Measurements from ENCODE around the gene DYNC1I2. TPM values are rescaled to one million over a fixed set of nuclear protein-coding genes. Genes with fewer than 3 reads are reported as not detected.

Gene DYNC1I2
- polyA plus RNA-seq, 1 of the 3 experiments (the other 2 are of a cell fraction), result 99.7 TPM

DNA sequence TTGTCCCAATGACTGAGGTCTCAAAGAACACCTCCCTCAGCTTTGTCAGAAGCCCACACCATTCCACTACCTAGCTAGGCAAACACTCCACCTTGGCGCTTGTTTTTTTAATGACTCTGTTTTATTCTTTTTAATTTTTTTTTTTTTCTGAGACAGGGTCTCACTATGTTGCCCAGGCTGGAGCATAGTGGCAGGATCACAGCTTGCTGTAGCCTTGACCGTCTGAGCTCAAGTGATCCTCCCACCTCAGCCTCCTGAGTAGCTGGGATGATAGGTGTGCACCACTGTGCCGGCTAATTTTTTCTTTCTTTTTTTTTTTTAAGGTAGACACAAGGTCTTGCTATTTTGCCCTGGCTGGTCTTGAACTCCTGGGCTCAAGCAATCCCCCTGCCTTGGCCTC, 104.9 kb downstream of the DYNC1I2 start:
- 88% methylated on average over 3 of the region's 3 CpGs for WGBS (ENCODE audit: low lambda C conversion rate)
- Histone ChIP-seq H3K9me2 (no peaks in the 10 kb centered on the region), H3K79me2 (ENCODE audit: insufficient read depth) (no peaks in the 10 kb centered on the region), H3F3A (replicated peaks; ENCODE audit: insufficient read depth) (no peaks in the 10 kb centered on the region), H3K36me3 (replicated peaks in 1 of 2; ENCODE audit: control insufficient read depth in 1 of 2, insufficient read depth in 2 of 2, low read length in 1 of 2) (peaks cover 12 to 20% of the 10 kb centered on the region in 2 experiments), H2AFZ (ENCODE audit: low read depth) (no peak overlapping the region), H3K4me2 (no peak overlapping the region), H3K9me3 (no peaks in the 10 kb centered on the region), H3K27ac (ENCODE audit: low read depth in 2 of 2, low read length in 1 of 2) (no peak overlapping the region), H3K4me1 (ENCODE audit: control insufficient read depth in 1 of 2, insufficient read depth in 2 of 2, low read depth in 1 of 2, low read length in 1 of 2) (no peaks in the 10 kb centered on the region; a peak in 2 of 4 replicates), H4K20me1 (ENCODE audit: insufficient read depth) (no peaks in the 10 kb centered on the region), H3K9ac (no peak overlapping the region), H3K27me3 (ENCODE audit: insufficient read depth) (no peaks in the 10 kb centered on the region), H3K4me3 (ENCODE audit: low read depth in 2 of 2, low read length in 1 of 2) (no peak overlapping the region)
- TF ChIP-seq EP300 (IDR thresholded peaks at IDR 0.05; ENCODE audit: borderline replicate concordance in 1 of 2, low read depth in 1 of 2, low read length in 1 of 2) (no peak), NFIC (IDR thresholded peaks at IDR 0.05; ENCODE audit: borderline replicate concordance) (no peak), RXRA (IDR thresholded peaks at IDR 0.05; ENCODE audit: borderline replicate concordance, low read depth) (no peak), POLR2AphosphoS5 (IDR thresholded peaks at IDR 0.05; ENCODE audit: low read depth, low read length) (no peak), MEF2A (IDR thresholded peaks at IDR 0.05; ENCODE audit: borderline replicate concordance, low read depth) (no peak), TCF12 (IDR thresholded peaks at IDR 0.05) (no peak), TAF1 (IDR thresholded peaks at IDR 0.05; ENCODE audit: borderline replicate concordance, low read depth, low read length) (no peak)
- TF ChIP-seq, protein P1, sequence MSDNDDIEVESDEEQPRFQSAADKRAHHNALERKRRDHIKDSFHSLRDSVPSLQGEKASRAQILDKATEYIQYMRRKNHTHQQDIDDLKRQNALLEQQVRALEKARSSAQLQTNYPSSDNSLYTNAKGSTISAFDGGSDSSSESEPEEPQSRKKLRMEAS (IDR thresholded peaks at IDR 0.05; ENCODE audit: low read depth), result no peak
- TF ChIP-seq, protein P2, sequence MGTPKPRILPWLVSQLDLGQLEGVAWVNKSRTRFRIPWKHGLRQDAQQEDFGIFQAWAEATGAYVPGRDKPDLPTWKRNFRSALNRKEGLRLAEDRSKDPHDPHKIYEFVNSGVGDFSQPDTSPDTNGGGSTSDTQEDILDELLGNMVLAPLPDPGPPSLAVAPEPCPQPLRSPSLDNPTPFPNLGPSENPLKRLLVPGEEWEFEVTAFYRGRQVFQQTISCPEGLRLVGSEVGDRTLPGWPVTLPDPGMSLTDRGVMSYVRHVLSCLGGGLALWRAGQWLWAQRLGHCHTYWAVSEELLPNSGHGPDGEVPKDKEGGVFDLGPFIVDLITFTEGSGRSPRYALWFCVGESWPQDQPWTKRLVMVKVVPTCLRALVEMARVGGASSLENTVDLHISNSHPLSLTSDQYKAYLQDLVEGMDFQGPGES (IDR thresholded peaks at IDR 0.05; ENCODE audit: low read depth, low read length), result no peak
- TF ChIP-seq, protein P3, sequence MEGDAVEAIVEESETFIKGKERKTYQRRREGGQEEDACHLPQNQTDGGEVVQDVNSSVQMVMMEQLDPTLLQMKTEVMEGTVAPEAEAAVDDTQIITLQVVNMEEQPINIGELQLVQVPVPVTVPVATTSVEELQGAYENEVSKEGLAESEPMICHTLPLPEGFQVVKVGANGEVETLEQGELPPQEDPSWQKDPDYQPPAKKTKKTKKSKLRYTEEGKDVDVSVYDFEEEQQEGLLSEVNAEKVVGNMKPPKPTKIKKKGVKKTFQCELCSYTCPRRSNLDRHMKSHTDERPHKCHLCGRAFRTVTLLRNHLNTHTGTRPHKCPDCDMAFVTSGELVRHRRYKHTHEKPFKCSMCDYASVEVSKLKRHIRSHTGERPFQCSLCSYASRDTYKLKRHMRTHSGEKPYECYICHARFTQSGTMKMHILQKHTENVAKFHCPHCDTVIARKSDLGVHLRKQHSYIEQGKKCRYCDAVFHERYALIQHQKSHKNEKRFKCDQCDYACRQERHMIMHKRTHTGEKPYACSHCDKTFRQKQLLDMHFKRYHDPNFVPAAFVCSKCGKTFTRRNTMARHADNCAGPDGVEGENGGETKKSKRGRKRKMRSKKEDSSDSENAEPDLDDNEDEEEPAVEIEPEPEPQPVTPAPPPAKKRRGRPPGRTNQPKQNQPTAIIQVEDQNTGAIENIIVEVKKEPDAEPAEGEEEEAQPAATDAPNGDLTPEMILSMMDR (IDR thresholded peaks at IDR 0.05), result no peak
- TF ChIP-seq, protein P4, sequence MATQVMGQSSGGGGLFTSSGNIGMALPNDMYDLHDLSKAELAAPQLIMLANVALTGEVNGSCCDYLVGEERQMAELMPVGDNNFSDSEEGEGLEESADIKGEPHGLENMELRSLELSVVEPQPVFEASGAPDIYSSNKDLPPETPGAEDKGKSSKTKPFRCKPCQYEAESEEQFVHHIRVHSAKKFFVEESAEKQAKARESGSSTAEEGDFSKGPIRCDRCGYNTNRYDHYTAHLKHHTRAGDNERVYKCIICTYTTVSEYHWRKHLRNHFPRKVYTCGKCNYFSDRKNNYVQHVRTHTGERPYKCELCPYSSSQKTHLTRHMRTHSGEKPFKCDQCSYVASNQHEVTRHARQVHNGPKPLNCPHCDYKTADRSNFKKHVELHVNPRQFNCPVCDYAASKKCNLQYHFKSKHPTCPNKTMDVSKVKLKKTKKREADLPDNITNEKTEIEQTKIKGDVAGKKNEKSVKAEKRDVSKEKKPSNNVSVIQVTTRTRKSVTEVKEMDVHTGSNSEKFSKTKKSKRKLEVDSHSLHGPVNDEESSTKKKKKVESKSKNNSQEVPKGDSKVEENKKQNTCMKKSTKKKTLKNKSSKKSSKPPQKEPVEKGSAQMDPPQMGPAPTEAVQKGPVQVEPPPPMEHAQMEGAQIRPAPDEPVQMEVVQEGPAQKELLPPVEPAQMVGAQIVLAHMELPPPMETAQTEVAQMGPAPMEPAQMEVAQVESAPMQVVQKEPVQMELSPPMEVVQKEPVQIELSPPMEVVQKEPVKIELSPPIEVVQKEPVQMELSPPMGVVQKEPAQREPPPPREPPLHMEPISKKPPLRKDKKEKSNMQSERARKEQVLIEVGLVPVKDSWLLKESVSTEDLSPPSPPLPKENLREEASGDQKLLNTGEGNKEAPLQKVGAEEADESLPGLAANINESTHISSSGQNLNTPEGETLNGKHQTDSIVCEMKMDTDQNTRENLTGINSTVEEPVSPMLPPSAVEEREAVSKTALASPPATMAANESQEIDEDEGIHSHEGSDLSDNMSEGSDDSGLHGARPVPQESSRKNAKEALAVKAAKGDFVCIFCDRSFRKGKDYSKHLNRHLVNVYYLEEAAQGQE (IDR thresholded peaks at IDR 0.05; ENCODE audit: low read depth, low read length), result no peak
- TF ChIP-seq, protein P5, sequence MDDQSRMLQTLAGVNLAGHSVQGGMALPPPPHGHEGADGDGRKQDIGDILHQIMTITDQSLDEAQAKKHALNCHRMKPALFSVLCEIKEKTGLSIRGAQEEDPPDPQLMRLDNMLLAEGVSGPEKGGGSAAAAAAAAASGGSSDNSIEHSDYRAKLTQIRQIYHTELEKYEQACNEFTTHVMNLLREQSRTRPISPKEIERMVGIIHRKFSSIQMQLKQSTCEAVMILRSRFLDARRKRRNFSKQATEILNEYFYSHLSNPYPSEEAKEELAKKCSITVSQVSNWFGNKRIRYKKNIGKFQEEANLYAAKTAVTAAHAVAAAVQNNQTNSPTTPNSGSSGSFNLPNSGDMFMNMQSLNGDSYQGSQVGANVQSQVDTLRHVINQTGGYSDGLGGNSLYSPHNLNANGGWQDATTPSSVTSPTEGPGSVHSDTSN (IDR thresholded peaks at IDR 0.05), result no peak
- TF ChIP-seq, protein P6, sequence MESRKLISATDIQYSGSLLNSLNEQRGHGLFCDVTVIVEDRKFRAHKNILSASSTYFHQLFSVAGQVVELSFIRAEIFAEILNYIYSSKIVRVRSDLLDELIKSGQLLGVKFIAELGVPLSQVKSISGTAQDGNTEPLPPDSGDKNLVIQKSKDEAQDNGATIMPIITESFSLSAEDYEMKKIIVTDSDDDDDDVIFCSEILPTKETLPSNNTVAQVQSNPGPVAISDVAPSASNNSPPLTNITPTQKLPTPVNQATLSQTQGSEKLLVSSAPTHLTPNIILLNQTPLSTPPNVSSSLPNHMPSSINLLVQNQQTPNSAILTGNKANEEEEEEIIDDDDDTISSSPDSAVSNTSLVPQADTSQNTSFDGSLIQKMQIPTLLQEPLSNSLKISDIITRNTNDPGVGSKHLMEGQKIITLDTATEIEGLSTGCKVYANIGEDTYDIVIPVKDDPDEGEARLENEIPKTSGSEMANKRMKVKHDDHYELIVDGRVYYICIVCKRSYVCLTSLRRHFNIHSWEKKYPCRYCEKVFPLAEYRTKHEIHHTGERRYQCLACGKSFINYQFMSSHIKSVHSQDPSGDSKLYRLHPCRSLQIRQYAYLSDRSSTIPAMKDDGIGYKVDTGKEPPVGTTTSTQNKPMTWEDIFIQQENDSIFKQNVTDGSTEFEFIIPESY (IDR thresholded peaks at IDR 0.05; ENCODE audit: borderline replicate concordance, low read depth), result no peak
- TF ChIP-seq, protein P7, sequence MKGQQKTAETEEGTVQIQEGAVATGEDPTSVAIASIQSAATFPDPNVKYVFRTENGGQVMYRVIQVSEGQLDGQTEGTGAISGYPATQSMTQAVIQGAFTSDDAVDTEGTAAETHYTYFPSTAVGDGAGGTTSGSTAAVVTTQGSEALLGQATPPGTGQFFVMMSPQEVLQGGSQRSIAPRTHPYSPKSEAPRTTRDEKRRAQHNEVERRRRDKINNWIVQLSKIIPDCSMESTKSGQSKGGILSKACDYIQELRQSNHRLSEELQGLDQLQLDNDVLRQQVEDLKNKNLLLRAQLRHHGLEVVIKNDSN (IDR thresholded peaks at IDR 0.05; ENCODE audit: borderline replicate concordance, low read depth), result no peak
- POLR2A ChIA-PET, result no interaction called here
- no peak for DNase-seq
- CTCF ChIA-PET, result interaction anchor here (1.2 to 2.0 kb wide), 2 partner anchors 314 to 322 kb away, joined by 4 to 5 read pairs; no protein-coding TSS in a partner anchor

Measured in SK-N-SH (cell line).